Esophagus mucosa (tissue), 1 donor: ENCODE results near the gene DEUP1. TPM values are rescaled to one million over a fixed set of nuclear protein-coding genes. Genes with fewer than 3 reads are reported as not detected.
"Not testable (repeated sequence)": the region's sequence is repeated elsewhere in the genome, so short reads cannot be mapped to it uniquely, and the experiment has no call there.

Experiments used
- ATAC-seq: fragments of 200-7000 bp; cut with Tn5 transposase; one replicate; pipeline ENCODE4 v1.9.1; 2020
- total RNA-seq: library from RNA; stranded (reverse); gene quantifications from one replicate; pipeline ENCODE4 v1.2.4, GENCODE V29; 2023
- donor health status: DM: yes; HTN: yes; CAD: no.

Gene DEUP1
- total RNA-seq, 1 donor from 2014 or later: not detected

GRCh38 chr11:93359396-93359795 lies 28.9 kb downstream of the DEUP1 start:
- no peak for ATAC-seq

GRCh38 chr11:93361435-93361834 lies 30.9 kb downstream of the DEUP1 start:
- ATAC-seq: no peak

- no peak for ATAC-seq
Measured at GRCh38 chr11:93368022-93368421, 37.5 kb downstream of the DEUP1 start.

GRCh38 chr11:93370260-93370659 lies 39.7 kb downstream of the DEUP1 start:
- ATAC-seq: no peak

DNA sequence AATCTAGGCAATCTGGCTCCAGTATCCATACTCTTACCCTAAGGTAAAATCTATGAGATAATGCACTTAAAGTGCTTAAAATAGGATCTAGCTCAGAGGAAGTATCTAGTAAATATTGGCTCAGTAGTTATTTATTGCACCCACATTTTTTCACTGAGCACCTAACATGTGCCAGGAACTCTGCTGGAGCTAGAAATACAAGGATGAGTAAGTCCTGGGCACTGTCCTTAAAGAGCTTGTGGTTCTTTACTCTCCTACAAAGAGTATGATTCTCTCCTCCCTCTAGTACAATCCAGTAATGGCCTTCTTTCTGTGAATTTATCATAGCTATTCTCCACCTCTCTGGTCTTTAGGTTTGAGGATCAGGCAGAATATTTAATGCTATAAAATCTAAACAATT lies 59.2 kb downstream of the DEUP1 start:
- no peak for ATAC-seq

- ATAC-seq: no peak
Measured at GRCh38 chr11:93392867-93393266, 62.3 kb downstream of the DEUP1 start.

- ATAC-seq: no peak
Measured at GRCh38 chr11:93393386-93393785, 62.8 kb downstream of the DEUP1 start.

DNA sequence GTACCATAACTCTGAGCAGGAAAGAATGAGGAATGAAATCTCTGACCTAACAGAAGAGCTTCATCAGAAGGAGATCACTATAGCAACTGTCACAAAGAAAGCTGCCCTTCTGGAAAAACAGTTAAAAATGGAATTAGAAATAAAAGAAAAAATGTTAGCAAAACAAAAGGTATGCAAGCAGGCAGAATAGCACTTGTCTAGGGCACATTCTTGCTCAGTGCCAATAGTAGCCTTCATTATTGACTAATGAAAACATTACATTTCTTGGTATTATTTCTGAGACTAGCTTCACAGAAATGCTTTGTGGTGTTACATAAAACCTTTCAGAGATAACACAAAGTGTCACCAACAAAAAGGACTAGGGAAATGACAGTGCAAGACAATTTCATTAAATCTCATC lies 63.9 kb downstream of the DEUP1 start:
- no peak for ATAC-seq

- ATAC-seq: no peak
Measured at GRCh38 chr11:93396316-93396715, 65.8 kb downstream of the DEUP1 start.

DNA sequence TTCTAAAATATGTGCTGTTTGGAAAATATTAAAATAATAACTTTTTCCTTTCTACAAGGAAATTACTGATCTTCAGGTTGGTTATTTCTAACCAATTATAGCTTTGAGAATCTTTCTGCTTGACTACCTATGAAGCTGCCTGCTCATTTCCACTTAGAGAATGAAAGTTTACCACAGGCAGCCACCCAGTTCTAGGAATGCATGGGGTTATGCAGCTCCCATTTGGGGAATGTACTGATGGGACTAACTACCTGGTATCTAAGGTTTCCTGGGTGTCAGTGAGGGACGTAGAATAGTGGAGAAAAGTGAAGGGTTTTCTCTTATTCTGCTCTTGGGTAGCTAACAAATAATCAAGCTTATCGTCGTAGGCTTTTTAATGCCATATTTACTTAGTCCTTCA lies 73.4 kb downstream of the DEUP1 start:
- ATAC-seq: no peak

DNA sequence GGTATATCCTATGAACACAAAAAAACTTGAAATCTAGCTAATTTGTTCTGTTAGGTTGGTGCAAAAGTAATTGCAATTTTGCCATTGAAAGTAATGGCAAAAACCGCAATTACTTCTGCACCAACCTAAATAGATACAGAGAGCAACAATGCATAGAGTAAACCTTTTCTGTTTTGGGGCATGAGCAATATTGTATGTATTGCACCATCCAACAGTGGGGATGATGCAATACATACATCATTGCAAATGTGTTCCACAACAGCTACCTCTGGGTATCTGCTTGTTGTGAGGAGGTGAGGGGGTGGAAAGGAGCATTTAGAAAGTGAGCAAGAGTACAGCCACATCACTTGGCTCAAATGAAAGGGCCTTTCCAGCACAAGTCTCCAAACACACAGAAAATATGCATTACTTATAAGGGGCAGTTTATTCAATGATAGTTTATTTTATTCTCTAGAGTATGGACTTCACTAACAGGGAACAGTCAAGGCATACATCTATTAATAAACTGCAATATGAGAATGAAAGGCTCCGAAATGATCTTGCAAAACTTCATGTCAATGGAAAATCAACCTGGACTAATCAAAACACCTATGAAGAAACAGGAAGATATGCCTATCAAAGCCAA lies 77.3 kb downstream of the DEUP1 start:
- no peak for ATAC-seq

DNA sequence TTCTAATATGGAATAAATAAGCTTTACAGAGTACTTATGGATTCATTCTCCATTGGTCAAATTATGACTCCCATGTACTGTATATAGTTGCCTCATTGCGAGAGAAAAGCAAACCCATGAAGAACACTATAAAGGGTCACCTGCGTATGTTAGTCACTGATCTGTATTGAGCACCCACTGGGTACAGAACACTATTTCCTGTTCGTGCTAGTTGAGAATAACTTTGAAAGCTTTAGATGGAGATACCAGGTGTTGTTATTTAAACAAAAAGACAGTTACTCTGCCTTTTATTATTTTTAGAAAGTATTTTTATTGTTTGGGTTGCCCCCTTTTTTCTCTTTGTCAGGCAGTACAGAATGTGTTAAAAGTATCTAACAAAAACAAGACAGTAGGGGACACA lies 79.9 kb downstream of the DEUP1 start:
- no peak for ATAC-seq

- no peak for ATAC-seq
Measured at GRCh38 chr11:93411705-93412104, 81.2 kb downstream of the DEUP1 start.

DNA sequence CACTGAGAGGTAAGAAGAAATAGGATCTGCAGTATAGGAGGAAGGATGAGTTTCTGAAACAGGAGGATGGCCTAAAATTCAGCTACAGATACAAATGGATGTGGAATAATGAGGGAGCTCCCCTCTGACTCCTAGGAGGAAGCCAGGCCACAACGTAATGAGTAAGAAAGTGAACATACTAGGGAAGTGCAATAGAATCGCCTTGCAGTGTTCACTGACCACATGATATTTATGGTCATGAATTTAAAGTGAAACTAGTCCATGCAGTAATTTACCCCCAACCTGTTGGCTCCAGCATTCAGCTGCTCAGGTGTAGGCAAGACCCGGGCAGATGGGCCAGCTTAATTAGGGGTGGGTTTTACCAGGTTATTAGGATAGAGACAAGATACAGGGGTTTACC lies 101.7 kb downstream of the DEUP1 start:
- no peak for ATAC-seq

GRCh38 chr11:93443232-93443631 lies 112.7 kb downstream of the DEUP1 start:
- not testable (repeated sequence) for ATAC-seq

GRCh38 chr11:93444617-93445073 lies 114.1 kb downstream of the DEUP1 start:
- peak; percentile 99 for ATAC-seq

DNA sequence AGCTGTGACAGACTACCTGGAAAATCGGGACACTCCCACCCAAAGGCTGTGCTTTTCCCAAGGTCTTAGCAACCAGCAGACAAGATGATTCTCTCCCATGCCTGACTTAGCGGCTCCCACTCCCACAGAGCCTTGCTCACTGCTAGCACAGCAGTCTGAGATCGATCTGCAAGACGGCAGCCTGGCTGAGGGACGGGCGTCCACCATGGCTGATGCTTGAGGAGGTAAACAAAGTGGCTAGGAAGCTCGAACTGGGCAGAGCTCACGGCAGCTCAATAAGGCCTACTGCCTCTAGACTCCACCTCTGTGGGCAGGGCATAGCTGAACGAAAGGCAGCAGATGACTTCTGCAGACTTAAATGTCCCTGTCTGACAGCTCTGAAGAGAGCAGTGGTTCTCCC lies 127.7 kb downstream of the DEUP1 start:
- no peak for ATAC-seq

DNA sequence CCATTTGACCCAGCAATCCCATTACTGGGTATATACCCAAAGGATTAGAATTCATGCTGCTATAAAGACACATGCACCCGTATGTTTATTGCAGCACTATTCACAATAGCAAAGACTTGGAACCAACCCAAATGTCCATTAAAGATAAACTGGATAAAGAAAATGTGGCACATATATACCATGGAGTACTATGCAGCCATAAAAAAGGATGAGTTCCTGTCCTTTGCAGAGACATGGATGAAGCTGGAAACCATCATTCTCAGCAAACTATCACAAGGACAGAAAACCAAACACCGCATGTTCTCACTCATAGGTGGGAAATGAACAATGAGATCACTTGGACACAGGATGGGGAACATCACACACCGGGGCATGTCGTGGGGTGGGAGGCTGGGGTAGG lies 133.1 kb downstream of the DEUP1 start:
- not testable (repeated sequence) for ATAC-seq

GRCh38 chr11:93464927-93465540 lies 134.5 kb downstream of the DEUP1 start:
- ATAC-seq: no peak

- ATAC-seq: no peak
Measured at GRCh38 chr11:93467054-93467453, 136.5 kb downstream of the DEUP1 start.

DNA sequence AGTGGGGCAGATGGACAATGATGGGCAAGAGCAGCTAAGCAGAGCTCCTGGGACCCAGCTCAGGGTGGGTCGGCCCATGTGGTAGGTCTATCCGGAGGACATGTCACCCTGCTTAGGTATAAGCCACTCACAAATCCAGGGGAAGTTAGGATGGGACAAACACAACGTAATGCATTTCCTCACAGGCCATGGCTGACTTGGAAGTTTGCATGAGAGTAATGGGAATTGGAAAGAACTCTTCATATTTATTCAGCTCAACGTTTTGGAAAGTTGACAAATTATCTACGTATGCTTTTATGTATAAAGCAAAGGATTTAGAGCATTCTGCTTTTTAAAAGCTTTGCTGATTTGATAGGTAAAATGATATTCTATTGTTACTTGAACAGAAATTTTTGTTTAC lies 137.7 kb downstream of the DEUP1 start:
- no peak for ATAC-seq

DNA sequence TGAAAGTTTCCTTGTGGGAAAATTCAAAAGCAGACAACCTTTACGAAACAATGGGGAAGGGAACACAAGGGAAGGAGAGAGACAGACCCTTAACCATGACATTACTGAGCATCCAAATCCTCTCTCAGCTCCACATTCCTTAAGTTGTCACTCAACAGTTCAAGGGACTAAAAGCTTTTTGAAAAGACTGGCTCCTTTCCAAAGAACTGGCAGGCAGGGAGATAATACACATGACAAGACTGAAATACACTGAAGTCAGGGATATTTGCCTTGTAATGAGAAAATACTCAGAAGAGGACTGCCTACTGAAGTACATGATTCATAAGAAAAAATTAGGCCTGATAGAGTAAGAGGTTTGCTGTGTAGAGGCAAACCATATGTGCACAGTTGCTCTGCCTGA lies 143.6 kb downstream of the DEUP1 start:
- ATAC-seq: no peak

DNA sequence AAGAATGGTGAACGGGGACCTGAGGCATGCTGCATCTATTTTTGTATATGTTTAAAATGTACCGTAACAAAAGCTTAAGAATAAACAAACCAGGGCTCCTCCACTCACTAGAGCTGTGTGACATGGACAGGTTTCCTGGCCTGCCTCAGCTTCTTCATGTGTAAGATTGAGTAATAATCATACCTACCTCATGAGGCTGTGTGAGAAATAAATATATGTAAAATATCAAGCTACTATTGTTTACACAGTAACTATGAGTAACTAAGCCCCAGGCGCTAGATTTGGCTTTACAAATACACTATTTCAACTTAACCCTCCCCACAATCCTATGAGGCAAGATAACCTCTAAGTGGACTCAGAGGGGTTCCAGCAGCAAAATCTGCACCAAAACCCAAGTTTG lies 146.3 kb downstream of the DEUP1 start:
- ATAC-seq: peak; percentile 83

DNA sequence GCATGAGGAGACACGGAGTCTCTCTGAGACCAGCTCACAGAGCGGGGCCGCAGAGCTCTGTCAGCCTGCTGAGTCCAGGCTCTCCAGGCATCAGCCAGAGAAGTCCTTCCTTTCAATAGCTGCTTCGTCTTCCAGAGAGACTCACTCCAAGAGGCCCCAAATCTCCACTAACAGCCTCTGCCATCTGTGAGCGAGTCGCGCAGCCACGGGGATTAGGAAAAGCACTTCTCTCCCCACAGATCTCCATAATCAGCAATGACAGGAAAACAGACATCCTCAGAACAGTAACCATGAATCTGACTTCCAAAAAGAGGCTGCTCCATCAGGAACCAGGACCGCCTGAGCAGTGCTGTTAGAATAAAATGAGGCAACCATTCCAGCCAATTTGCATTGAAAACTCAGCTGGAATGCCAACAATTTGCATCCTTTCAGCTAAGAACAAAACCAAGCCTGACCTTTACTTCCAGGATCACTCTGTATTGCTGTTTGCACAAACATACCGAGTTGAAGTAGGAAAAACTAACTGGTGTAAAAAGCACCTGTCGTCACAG lies 147.2 kb downstream of the DEUP1 start:
- ATAC-seq: no peak
